DOHH2 (cell line): ENCODE data around the gene SPHKAP.
"Not testable (repeated sequence)": the region's sequence is repeated elsewhere in the genome, so short reads cannot be mapped to it uniquely, and the experiment has no call there.

Experiments used
- H3F3A ChIP-seq: fragments of 200-600 bp; sonication (generic), shearing (Covaris generic); 2 replicates; pipeline ENCODE4 v1.6.0; 2016; ENCODE audit warnings: antibody characterized with exemption, mild to moderate bottlenecking; ENCODE audit not compliant: control insufficient read depth, insufficient read depth
- H3K27ac ChIP-seq: fragments of 200-600 bp; sonication (generic); 2 replicates; pipeline ENCODE4 v1.5.1; 2014; ENCODE audit warnings: low read depth, mild to moderate bottlenecking, low read length, moderate library complexity
- H3K27me3 ChIP-seq: fragments of 200-600 bp; sonication (generic); 2 replicates; pipeline ENCODE4 v1.6.1; 2014; ENCODE audit warnings: mild to moderate bottlenecking, low read length, mixed read lengths; ENCODE audit not compliant: control insufficient read depth
- H3K36me3 ChIP-seq: fragments of 200-600 bp; sonication (generic); 2 replicates; pipeline ENCODE4 v1.6.1; 2014; ENCODE audit warnings: mild to moderate bottlenecking, low read length, moderate library complexity, mixed read lengths; ENCODE audit not compliant: control insufficient read depth
- H3K4me1 ChIP-seq: fragments of 200-600 bp; sonication (generic); 2 replicates; pipeline ENCODE4 v1.6.1; 2014; ENCODE audit warnings: mild to moderate bottlenecking, low read length, mixed read lengths; ENCODE audit not compliant: control insufficient read depth
- H3K4me2 ChIP-seq: fragments of 200-600 bp; sonication (generic); 2 replicates; pipeline ENCODE4 v1.6.0; 2014; ENCODE audit warnings: mild to moderate bottlenecking, low read length, moderate library complexity
- H3K4me3 ChIP-seq: fragments of 200-600 bp; sonication (generic); 2 replicates; pipeline ENCODE4 v1.5.1; 2014; ENCODE audit warnings: mild to moderate bottlenecking, low read length, mixed read lengths
- H3K79me2 ChIP-seq: fragments of 200-600 bp; sonication (generic); 2 replicates; pipeline ENCODE4 v1.6.1; 2014; ENCODE audit warnings: mild to moderate bottlenecking, low read length, mixed read lengths; ENCODE audit not compliant: control insufficient read depth
- H3K9me2 ChIP-seq: fragments of 200-600 bp; sonication (generic); replicated peaks from 2 replicates; pipeline ENCODE4 v1.6.1; 2014; ENCODE audit warnings: mild to moderate bottlenecking, low read length, mixed read lengths; ENCODE audit not compliant: control insufficient read depth
- H3K9me3 ChIP-seq: fragments of 200-600 bp; sonication (generic); 2 replicates; pipeline ENCODE4 v1.6.1; 2014; ENCODE audit warnings: antibody characterized with exemption, low read length, mixed read lengths; ENCODE audit not compliant: control insufficient read depth, insufficient read depth
- H4K20me1 ChIP-seq: fragments of 200-600 bp; sonication (generic); 2 replicates; pipeline ENCODE4 v1.6.0; 2014; ENCODE audit warnings: low read depth, mild to moderate bottlenecking, antibody characterized with exemption, low read length, moderate library complexity; ENCODE audit not compliant: control insufficient read depth, insufficient read depth
- EZH2phosphoT487 ChIP-seq: fragments of 200-600 bp; sonication (generic); IDR thresholded peaks from 2 replicates; pipeline ENCODE4 v1.6.1; 2017; ENCODE audit warnings: borderline replicate concordance, mild to moderate bottlenecking, antibody characterized with exemption, low read length, moderate library complexity, mixed read lengths
- TF ChIP-seq, protein P1 (sequence below): fragments of 200-600 bp; sonication (generic); IDR thresholded peaks from one replicate; pipeline ENCODE4 v1.5.1; 2014; ENCODE audit warnings: antibody characterized with exemption, mild to moderate bottlenecking, low read depth, low read length; ENCODE audit not compliant: poor library complexity, severe bottlenecking

The SPHKAP gene

DNA sequence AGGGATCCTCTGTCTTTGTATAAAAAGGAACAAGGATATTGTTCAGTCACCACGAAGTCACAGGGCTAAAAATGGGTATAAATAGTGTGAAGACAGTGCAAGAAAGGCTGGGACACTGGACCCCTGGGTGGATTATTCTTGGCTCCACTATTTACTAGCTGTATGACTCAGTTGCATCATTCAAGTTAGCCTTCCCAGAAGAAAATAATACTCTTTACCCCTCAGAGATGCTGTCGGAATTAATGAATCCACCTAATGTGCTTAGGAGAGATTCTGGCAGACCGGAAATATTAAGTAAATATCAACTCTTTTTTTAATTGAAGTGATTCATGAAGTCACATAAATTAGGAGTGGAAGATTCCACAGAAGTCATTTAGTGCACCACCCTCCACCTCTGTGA, 98.9 kb downstream of the SPHKAP start:
- H3K27ac ChIP-seq = no peak overlapping the region
- no peaks in the 10 kb centered on the region for H3K9me2 ChIP-seq
- no peak overlapping the region for H3K4me3 ChIP-seq
- no peaks in the 10 kb centered on the region for H3K9me3 ChIP-seq
- no peaks in the 10 kb centered on the region for H4K20me1 ChIP-seq
- H3F3A ChIP-seq = no peaks in the 10 kb centered on the region
- no peaks in the 10 kb centered on the region for H3K79me2 ChIP-seq
- no peaks in the 10 kb centered on the region for H3K4me1 ChIP-seq
- TF ChIP-seq, protein P1, sequence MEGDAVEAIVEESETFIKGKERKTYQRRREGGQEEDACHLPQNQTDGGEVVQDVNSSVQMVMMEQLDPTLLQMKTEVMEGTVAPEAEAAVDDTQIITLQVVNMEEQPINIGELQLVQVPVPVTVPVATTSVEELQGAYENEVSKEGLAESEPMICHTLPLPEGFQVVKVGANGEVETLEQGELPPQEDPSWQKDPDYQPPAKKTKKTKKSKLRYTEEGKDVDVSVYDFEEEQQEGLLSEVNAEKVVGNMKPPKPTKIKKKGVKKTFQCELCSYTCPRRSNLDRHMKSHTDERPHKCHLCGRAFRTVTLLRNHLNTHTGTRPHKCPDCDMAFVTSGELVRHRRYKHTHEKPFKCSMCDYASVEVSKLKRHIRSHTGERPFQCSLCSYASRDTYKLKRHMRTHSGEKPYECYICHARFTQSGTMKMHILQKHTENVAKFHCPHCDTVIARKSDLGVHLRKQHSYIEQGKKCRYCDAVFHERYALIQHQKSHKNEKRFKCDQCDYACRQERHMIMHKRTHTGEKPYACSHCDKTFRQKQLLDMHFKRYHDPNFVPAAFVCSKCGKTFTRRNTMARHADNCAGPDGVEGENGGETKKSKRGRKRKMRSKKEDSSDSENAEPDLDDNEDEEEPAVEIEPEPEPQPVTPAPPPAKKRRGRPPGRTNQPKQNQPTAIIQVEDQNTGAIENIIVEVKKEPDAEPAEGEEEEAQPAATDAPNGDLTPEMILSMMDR = no peak
- no peak for TF ChIP-seq EZH2phosphoT487
- no peak overlapping the region for H3K4me2 ChIP-seq
- no peaks in the 10 kb centered on the region for H3K36me3 ChIP-seq
- H3K27me3 ChIP-seq = no peaks in the 10 kb centered on the region

DNA sequence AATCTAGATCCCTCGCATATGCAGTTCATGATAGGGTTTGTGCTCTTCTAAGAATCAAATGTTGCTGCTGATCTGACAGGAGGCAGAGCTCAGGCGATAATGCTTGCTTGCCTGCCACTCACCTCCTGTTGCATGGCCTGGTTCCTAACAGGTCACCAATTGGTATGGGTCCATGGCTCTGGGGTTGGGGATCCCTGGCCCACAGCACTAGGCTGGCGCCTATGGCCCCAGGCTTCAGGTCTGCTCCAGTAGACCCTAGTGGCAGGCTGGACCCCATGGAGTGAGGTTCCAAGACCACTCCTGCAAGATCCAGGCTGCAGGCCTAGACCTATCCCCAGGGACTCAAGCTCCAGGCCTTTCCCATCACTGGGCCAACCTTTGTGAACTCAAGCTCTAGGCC, 102.3 kb downstream of the SPHKAP start:
- no peaks in the 10 kb centered on the region for H3K4me1 ChIP-seq
- no peaks in the 10 kb centered on the region for H3F3A ChIP-seq
- H3K27ac ChIP-seq = no peak overlapping the region
- H3K9me2 ChIP-seq = no peaks in the 10 kb centered on the region
- TF ChIP-seq, protein P1 = no peak
- TF ChIP-seq EZH2phosphoT487 = no peak
- no peaks in the 10 kb centered on the region for H3K9me3 ChIP-seq
- H3K4me2 ChIP-seq = no peak overlapping the region
- H3K36me3 ChIP-seq = no peaks in the 10 kb centered on the region
- no peaks in the 10 kb centered on the region for H4K20me1 ChIP-seq
- H3K4me3 ChIP-seq = no peak overlapping the region
- no peaks in the 10 kb centered on the region for H3K27me3 ChIP-seq
- no peaks in the 10 kb centered on the region for H3K79me2 ChIP-seq

DNA sequence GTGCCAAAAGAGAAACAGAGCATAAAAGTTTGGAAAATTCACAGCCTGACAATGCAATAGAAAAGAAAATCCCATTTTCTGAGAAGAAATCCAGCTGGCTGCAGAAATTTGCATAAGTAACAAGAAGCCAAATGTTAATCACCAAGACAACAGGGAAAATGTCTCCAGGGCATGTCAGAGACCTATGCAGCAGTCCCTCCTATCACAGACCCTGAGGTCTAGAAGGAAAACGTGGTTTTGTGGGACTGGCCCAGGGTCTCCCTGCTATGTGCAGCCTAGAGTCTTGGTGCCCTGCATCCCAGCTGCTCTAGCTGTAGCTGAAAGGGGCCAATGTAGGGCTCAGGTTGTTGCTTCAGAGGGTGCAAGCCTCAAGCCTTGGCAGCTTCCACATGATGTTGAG, 104.8 kb downstream of the SPHKAP start:
- H3F3A ChIP-seq, H3K27me3 ChIP-seq, H3K4me2 ChIP-seq, H3K9me2 ChIP-seq, H3K36me3 ChIP-seq, H3K79me2 ChIP-seq, H4K20me1 ChIP-seq, H3K4me1 ChIP-seq, H3K27ac ChIP-seq, H3K4me3 ChIP-seq, H3K9me3 ChIP-seq: not testable (repeated sequence)

DNA sequence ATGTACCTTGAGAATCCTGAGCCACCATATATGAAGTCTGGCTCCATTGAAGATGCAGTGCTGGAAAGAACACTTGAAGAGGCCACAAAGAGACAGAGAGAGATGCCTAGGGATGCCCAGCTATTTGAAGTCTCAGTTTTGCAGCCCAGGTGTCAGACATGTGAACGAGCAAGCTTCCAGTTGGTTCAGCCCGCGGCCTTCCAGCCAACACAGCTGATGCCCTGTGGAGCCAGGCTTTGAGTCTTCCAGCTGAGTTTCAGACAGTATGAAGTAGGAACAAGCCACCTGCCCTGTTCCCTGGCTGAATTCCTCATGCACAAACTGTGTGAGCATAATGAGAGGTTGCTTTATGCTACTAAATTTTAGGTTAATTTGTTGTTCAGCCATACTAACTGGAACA, 108.8 kb downstream of the SPHKAP start:
- H4K20me1 ChIP-seq = no peaks in the 10 kb centered on the region
- no peaks in the 10 kb centered on the region for H3K36me3 ChIP-seq
- H3K27me3 ChIP-seq = no peaks in the 10 kb centered on the region
- H3K4me1 ChIP-seq = no peaks in the 10 kb centered on the region
- H3K4me3 ChIP-seq = no peak overlapping the region
- no peaks in the 10 kb centered on the region for H3K79me2 ChIP-seq
- no peaks in the 10 kb centered on the region for H3K9me2 ChIP-seq
- no peaks in the 10 kb centered on the region for H3K9me3 ChIP-seq
- H3F3A ChIP-seq = no peaks in the 10 kb centered on the region
- no peak for TF ChIP-seq EZH2phosphoT487
- TF ChIP-seq, protein P1 = no peak
- H3K27ac ChIP-seq = no peak overlapping the region
- no peak overlapping the region for H3K4me2 ChIP-seq
